ENCODE measurements around the gene SHANK2. TPM values are rescaled to one million over a fixed set of nuclear protein-coding genes. Genes with fewer than 3 reads are reported as not detected.

Gene SHANK2
- total RNA-seq, 2 donors from 2014 or later: 44.4 to 94.9 TPM

DNA sequence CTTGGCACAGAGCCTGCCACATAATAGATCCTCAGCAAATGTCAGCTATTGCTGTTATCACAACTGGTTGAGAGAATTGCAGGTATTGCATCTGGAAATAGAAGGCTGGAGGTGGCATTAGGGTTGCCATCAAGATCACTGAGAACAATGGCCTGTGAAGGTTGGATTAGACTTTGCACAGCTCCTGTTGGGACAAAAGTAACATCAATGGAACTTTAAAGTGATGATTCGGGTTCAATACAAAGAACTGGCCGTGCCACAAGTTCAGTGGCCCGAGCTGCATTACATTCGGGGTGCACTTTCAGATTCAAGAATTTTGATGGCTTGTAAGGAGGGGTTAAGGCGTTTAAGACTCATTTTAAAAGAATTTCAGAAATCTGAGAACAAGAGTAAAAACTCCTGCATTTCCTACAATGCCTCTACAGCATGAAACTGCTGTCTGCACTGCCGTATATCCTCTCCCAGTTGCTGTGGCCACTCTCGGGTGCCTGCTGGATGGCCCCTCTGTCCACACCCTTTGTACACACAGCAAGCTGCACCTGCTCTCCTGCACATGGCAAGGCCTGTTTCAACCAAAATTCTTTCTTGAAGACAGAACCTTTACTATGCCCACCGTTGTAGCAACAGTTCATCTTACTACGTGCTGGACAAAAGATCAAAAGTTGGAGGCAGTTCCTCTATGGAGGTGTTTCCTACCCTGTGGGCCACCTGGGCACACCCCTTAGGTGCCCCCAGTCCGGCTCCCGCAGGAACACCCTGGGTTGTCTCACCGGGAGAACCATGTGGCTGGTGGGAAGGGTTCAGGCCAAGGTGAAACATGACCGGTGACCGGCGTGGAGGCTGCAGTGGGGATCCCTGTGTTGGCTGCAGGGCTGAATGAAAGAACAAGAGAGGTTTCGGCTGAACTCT, 17.5 kb upstream of the SHANK2 start:
- Histone ChIP-seq H3K4me3 (no peak overlapping the region), H3K36me3 (replicated peaks in 1 of 2; ENCODE audit: insufficient read depth in 1 of 2, low read depth in 2 of 2) (no peaks in the 10 kb centered on the region), H3K27ac (no peak overlapping the region), H3K9me3 (no peaks in the 10 kb centered on the region), H3K4me1 (peaks cover 4% of the 10 kb centered on the region), H3K27me3 (no peaks in the 10 kb centered on the region)
- DNase-seq (no peak), ATAC-seq (no peak)
- intact Hi-C loops (cut with DNase I): no loop called here
- 78 to 85% methylated on average over 15 to 16 of the region's 16 CpGs for WGBS, 2 donors
- TF ChIP-seq, protein P1, sequence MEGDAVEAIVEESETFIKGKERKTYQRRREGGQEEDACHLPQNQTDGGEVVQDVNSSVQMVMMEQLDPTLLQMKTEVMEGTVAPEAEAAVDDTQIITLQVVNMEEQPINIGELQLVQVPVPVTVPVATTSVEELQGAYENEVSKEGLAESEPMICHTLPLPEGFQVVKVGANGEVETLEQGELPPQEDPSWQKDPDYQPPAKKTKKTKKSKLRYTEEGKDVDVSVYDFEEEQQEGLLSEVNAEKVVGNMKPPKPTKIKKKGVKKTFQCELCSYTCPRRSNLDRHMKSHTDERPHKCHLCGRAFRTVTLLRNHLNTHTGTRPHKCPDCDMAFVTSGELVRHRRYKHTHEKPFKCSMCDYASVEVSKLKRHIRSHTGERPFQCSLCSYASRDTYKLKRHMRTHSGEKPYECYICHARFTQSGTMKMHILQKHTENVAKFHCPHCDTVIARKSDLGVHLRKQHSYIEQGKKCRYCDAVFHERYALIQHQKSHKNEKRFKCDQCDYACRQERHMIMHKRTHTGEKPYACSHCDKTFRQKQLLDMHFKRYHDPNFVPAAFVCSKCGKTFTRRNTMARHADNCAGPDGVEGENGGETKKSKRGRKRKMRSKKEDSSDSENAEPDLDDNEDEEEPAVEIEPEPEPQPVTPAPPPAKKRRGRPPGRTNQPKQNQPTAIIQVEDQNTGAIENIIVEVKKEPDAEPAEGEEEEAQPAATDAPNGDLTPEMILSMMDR (IDR thresholded peaks at IDR 0.05): no peak
- TF ChIP-seq POLR2A (IDR thresholded peaks at IDR 0.05): no peak

DNA sequence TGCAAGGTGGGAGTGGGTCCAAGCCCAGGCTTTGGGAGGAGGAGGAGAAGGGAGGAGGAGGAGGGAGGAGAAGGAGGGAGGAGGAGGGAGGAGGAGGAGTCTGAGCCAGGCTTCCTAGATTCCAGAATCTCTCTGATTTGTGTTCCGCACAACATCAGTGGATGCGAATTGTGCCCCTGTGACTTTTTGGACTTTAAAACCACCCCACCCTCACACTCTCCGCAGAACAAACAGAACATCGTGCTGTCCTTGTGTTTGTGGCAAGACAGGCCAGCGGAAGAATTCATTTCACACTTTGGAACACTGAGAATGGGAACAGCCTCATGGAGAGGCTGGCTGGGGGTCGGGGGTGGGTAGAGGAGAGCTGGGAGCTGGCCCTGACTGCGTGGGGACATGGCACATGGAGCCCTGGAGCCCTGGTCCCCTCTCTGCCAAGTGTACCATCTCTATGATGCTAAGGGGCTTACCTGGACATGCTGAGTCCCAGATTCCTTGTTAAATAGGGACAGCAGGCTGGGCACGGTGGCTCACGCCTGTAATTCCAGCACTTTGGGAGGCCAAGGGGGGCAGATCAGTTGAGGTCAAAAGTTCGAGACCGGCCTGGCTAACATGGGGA, 16.4 kb upstream of the SHANK2 start:
- 63% methylated on average over 10 to 11 of the region's 11 CpGs for WGBS, 2 donors
- Histone ChIP-seq H3K4me3 (no peak overlapping the region), H3K27ac (no peak overlapping the region), H3K36me3 (replicated peaks in 1 of 2; ENCODE audit: insufficient read depth in 1 of 2, low read depth in 2 of 2) (no peaks in the 10 kb centered on the region), H3K27me3 (no peaks in the 10 kb centered on the region), H3K4me1 (peaks cover 4% of the 10 kb centered on the region), H3K9me3 (no peaks in the 10 kb centered on the region)
- no peak for DNase-seq
- ATAC-seq: no peak
- TF ChIP-seq, protein P1 (IDR thresholded peaks at IDR 0.05): no peak
- TF ChIP-seq POLR2A (IDR thresholded peaks at IDR 0.05): no peak
- intact Hi-C loops (cut with DNase I): no loop called here

DNA sequence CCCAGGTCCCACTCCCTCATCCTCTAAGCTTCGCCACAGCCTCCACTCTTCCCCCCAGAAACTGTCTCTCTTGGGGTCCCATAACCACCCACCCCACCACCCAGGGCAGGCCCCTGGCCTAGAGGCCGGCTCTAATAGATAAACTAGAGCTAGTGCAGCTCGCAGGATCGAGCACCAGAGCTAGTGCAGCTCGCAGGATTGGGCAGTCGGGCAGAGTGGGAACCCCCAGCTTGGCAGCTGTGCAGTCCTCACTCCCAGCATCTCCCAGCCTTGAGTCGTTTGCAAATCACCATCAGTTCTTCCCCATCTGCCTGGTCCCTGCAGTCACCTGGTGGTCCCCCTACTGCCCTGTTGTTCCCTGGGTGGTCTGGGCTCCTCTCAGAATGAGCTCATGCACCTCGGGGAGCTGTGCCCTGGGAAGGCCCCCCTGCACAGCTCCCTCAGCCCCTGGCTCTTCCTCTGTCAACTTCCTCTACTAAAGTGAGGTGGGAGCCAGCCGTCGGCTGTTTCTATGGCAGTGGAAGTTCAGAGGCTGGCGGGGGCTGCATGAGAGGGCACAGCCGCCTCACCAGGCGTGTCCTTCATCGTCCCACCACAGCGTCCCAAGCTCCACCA, 15.5 kb upstream of the SHANK2 start:
- no peaks in the 10 kb centered on the region for H3K36me3 ChIP-seq (replicated peaks in 1 of 2; ENCODE audit: insufficient read depth in 1 of 2, low read depth in 2 of 2)
- H3K27ac ChIP-seq: peak overlapping the region in 1 of 4 donors; percentile 41
- peaks cover 4% of the 10 kb centered on the region for H3K4me1 ChIP-seq
- intact Hi-C loops (cut with DNase I): no loop called here
- H3K4me3 ChIP-seq: no peak overlapping the region
- 42 to 48% methylated on average over 9 to 15 of the region's 15 CpGs for WGBS, 2 donors
- H3K9me3 ChIP-seq: no peaks in the 10 kb centered on the region
- ATAC-seq: peak; percentile 6
- TF ChIP-seq, protein P1 (IDR thresholded peaks at IDR 0.05): no peak
- TF ChIP-seq POLR2A (IDR thresholded peaks at IDR 0.05): no peak
- no peak for DNase-seq
- no peaks in the 10 kb centered on the region for H3K27me3 ChIP-seq

DNA sequence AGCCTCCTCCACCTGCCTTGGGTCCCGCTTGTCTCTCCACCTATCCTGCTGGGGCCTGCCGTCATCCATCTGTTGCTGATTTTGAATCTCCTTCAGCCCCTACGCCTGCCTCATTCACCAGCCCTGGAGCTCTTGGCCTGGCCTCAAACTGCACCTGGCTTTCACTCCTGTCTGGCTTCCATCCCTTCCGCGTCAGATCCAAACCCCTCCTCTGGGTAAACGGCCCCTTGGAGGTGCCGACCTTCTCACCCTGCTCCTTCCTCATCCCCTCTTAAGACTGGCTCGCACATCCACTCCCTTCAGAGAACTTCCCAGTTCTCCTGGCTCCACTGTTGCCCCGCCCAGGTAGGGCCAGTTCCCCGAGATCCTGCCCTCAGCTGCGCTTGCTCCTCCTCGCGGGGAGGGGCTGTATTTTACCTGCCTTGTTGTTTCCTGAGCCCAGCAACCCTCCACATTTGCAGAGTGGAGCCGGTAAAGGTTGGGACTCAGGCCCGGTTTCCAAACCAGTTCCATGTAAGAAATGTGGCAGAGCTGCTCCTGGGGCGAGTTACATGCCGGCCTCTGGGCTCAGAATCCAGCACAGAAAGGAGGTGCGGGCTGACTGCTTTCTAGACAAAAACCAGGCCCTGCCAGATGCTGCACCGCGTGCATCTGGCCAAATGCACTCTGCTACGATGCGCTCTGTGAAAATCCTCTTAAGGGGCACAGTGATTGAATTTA, 13.9 kb upstream of the SHANK2 start:
- H3K4me3 ChIP-seq: no peak overlapping the region
- no peaks in the 10 kb centered on the region for H3K36me3 ChIP-seq (replicated peaks in 1 of 2; ENCODE audit: insufficient read depth in 1 of 2, low read depth in 2 of 2)
- H3K9me3 ChIP-seq: no peaks in the 10 kb centered on the region
- TF ChIP-seq, protein P1 (IDR thresholded peaks at IDR 0.05): no peak
- no peak for TF ChIP-seq POLR2A (IDR thresholded peaks at IDR 0.05)
- H3K27me3 ChIP-seq: no peaks in the 10 kb centered on the region
- DNase-seq (no peak), ATAC-seq (peak; percentile 18)
- intact Hi-C loops (cut with DNase I): no loop called here
- H3K4me1 ChIP-seq: peaks cover 4% of the 10 kb centered on the region
- no peak overlapping the region for H3K27ac ChIP-seq
- 56 to 79% methylated on average over 19 to 22 of the region's 22 CpGs for WGBS, 2 donors
